BLaER1 treated with 17β-estradiol and CSF1 and Interleukin-3, amounts not matched to agents 10 nM and 100 nM (cell line): ENCODE measurements around the gene RAPGEF6.
"Not testable (repeated sequence)": the region's sequence is repeated elsewhere in the genome, so short reads cannot be mapped to it uniquely, and the experiment has no call there.

Experiments
- H3K27ac ChIP-seq, 11 experiments: shearing (Covaris generic); formaldehyde crosslinking; 2 replicates each; pipeline ENCODE4 v1.8.1; 2022
- H3K27me3 ChIP-seq, 11 experiments: shearing (Covaris generic); formaldehyde crosslinking; 2 replicates each; pipeline ENCODE4 v1.8.1; 2022
- H3K36me3 ChIP-seq, 11 experiments: shearing (Covaris generic); formaldehyde crosslinking; 2 replicates each; pipeline ENCODE4 v1.8.1; 2022
- H3K4me1 ChIP-seq, 10 experiments: shearing (Covaris generic); formaldehyde crosslinking; 2 replicates each; pipeline ENCODE4 v1.8.1; 2022
- H3K4me2 ChIP-seq, 11 experiments: shearing (Covaris generic); formaldehyde crosslinking; 2 replicates each; pipeline ENCODE4 v1.8.1; 2022
- H3K4me3 ChIP-seq, 10 experiments: shearing (Covaris generic); formaldehyde crosslinking; 2 replicates each; pipeline ENCODE4 v1.8.1; 2022
- H3K9ac ChIP-seq, 11 experiments: shearing (Covaris generic); formaldehyde crosslinking; 2 replicates each; pipeline ENCODE4 v1.8.1; 2022
- H3K9me3 ChIP-seq, 11 experiments: shearing (Covaris generic); formaldehyde crosslinking; replicated peaks in 1 of 11; 2 replicates each; pipeline ENCODE4 v1.8.1; 2022
- H4K20me1 ChIP-seq, 11 experiments: shearing (Covaris generic); formaldehyde crosslinking; 2 replicates each; pipeline ENCODE4 v1.8.1; 2022
- Cebpa-rat ChIP-seq, 11 experiments: shearing (Covaris generic); IDR thresholded peaks; 2 replicates each; pipeline ENCODE4 v1.8.1; 2022

Gene RAPGEF6

GRCh38 chr5:131406975-131407638 lies 227.9 kb downstream of the RAPGEF6 start:
- Histone ChIP-seq H3K4me3 (no peak overlapping the region), H3K9ac (no peak overlapping the region), H3K4me1 (no peaks in the 10 kb centered on the region), H3K36me3 (peaks cover 68 to 100% (median 85%) of the 10 kb centered on the region in 11 experiments), H3K27ac (no peak overlapping the region), H3K9me3 (peaks cover 12 to 35% (median 25%) of the 10 kb centered on the region in 11 experiments), H4K20me1 (no peaks in the 10 kb centered on the region), H3K27me3 (no peaks in the 10 kb centered on the region), H3K4me2 (no peak overlapping the region)
- no peak for TF ChIP-seq Cebpa-rat (IDR thresholded peaks at IDR 0.05)

GRCh38 chr5:131406076-131406475 lies 229.0 kb downstream of the RAPGEF6 start:
- Histone ChIP-seq H3K27ac (no peak overlapping the region), H3K4me1 (no peaks in the 10 kb centered on the region), H3K27me3 (no peaks in the 10 kb centered on the region), H4K20me1 (no peaks in the 10 kb centered on the region), H3K9me3 (peaks cover 23 to 41% (median 33%) of the 10 kb centered on the region in 11 experiments), H3K4me2 (no peak overlapping the region), H3K9ac (no peak overlapping the region), H3K36me3 (peaks cover 71 to 100% (median 89%) of the 10 kb centered on the region in 11 experiments), H3K4me3 (no peak overlapping the region)
- no peak for TF ChIP-seq Cebpa-rat (IDR thresholded peaks at IDR 0.05)

- no peak for TF ChIP-seq Cebpa-rat (IDR thresholded peaks at IDR 0.05)
- H3K4me3 ChIP-seq: no peak overlapping the region
- H4K20me1 ChIP-seq: no peaks in the 10 kb centered on the region
- H3K27me3 ChIP-seq: no peaks in the 10 kb centered on the region
- no peaks in the 10 kb centered on the region for H3K4me1 ChIP-seq
- H3K9me3 ChIP-seq: peaks cover 26 to 41% (median 34%) of the 10 kb centered on the region in 11 experiments
- H3K9ac ChIP-seq: no peak overlapping the region
- H3K4me2 ChIP-seq: no peak overlapping the region
- H3K36me3 ChIP-seq: peaks cover 71 to 100% (median 89%) of the 10 kb centered on the region in 11 experiments
- no peak overlapping the region for H3K27ac ChIP-seq
Measured at GRCh38 chr5:131405674-131406073, 229.4 kb downstream of the RAPGEF6 start.

- H3K27me3 ChIP-seq: no peaks in the 10 kb centered on the region
Measured at GRCh38 chr5:131400585-131400984, 234.4 kb downstream of the RAPGEF6 start.

GRCh38 chr5:131399007-131399406 lies 236.0 kb downstream of the RAPGEF6 start:
- not testable (repeated sequence) for H3K4me2 ChIP-seq, H3K27ac ChIP-seq, H3K4me1 ChIP-seq, H3K27me3 ChIP-seq, H4K20me1 ChIP-seq, H3K4me3 ChIP-seq, H3K9ac ChIP-seq
- Histone ChIP-seq H3K9me3 (peaks cover 28 to 38% (median 34%) of the 10 kb centered on the region in 11 experiments), H3K36me3 (peaks cover 91 to 100% (median 99%) of the 10 kb centered on the region in 11 experiments)

More at GRCh38 chr5:131400585-131400984, 234.4 kb downstream of the RAPGEF6 start:
- Histone ChIP-seq H4K20me1 (no peaks in the 10 kb centered on the region), H3K9ac (no peak overlapping the region), H3K4me3 (no peak overlapping the region), H3K36me3 (peaks cover 80 to 100% (median 91%) of the 10 kb centered on the region in 11 experiments), H3K9me3 (peaks cover 31 to 40% (median 35%) of the 10 kb centered on the region in 11 experiments), H3K27ac (no peak overlapping the region), H3K4me2 (no peak overlapping the region), H3K4me1 (peaks cover 0 to 8% (median 0%) of the 10 kb centered on the region in 10 experiments; a peak in 1 of 20 replicates)
- TF ChIP-seq Cebpa-rat (IDR thresholded peaks at IDR 0.05): no peak

- Histone ChIP-seq H3K9ac (no peak overlapping the region), H3K27me3 (no peaks in the 10 kb centered on the region), H3K4me3 (no peak overlapping the region), H3K9me3 (peaks cover 8 to 16% (median 15%) of the 10 kb centered on the region in 11 experiments), H3K36me3 (peaks cover 92 to 100% (median 99%) of the 10 kb centered on the region in 11 experiments), H3K4me1 (peaks cover 0 to 8% (median 0%) of the 10 kb centered on the region in 10 experiments; a peak in 1 of 20 replicates), H3K27ac (no peak overlapping the region), H3K4me2 (no peak overlapping the region), H4K20me1 (peaks cover 0 to 11% (median 0%) of the 10 kb centered on the region in 11 experiments; a peak in 2 of 22 replicates)
- TF ChIP-seq Cebpa-rat (IDR thresholded peaks at IDR 0.05): no peak
Measured at GRCh38 chr5:131396630-131397273, 238.3 kb downstream of the RAPGEF6 start.

- H4K20me1 ChIP-seq: peaks cover 0 to 12% (median 0%) of the 10 kb centered on the region in 11 experiments; a peak in 3 of 22 replicates
- no peak for TF ChIP-seq Cebpa-rat (IDR thresholded peaks at IDR 0.05)
- no peaks in the 10 kb centered on the region for H3K27me3 ChIP-seq
- peaks cover 92 to 100% (median 99%) of the 10 kb centered on the region in 11 experiments for H3K36me3 ChIP-seq
- no peak overlapping the region for H3K4me2 ChIP-seq
- H3K4me1 ChIP-seq: peaks cover 0 to 8% (median 0%) of the 10 kb centered on the region in 10 experiments; a peak in 1 of 20 replicates
- no peak overlapping the region for H3K4me3 ChIP-seq
- H3K9ac ChIP-seq: no peak overlapping the region
- peaks cover under 1 to 8% (median 7%) of the 10 kb centered on the region in 11 experiments; a peak in 21 of 22 replicates for H3K9me3 ChIP-seq
- no peak overlapping the region for H3K27ac ChIP-seq
Measured at GRCh38 chr5:131396015-131396414, 239.0 kb downstream of the RAPGEF6 start.

GRCh38 chr5:131394128-131394527 lies 240.9 kb downstream of the RAPGEF6 start:
- Histone ChIP-seq H3K4me1 (peaks cover 0 to 8% (median 0%) of the 10 kb centered on the region in 10 experiments; a peak in 1 of 20 replicates), H3K9ac (no peak overlapping the region), H3K4me2 (no peak overlapping the region), H3K27me3 (no peaks in the 10 kb centered on the region), H3K36me3 (peaks cover 90 to 100% (median 99%) of the 10 kb centered on the region in 11 experiments), H4K20me1 (peaks cover 0 to 12% (median 0%) of the 10 kb centered on the region in 11 experiments; a peak in 3 of 22 replicates), H3K9me3 (no peaks in the 10 kb centered on the region), H3K4me3 (no peak overlapping the region), H3K27ac (no peak overlapping the region)
- no peak for TF ChIP-seq Cebpa-rat (IDR thresholded peaks at IDR 0.05)

- Histone ChIP-seq H3K4me3 (no peak overlapping the region), H3K27ac (no peak overlapping the region), H3K4me2 (no peak overlapping the region), H4K20me1 (peaks cover 0 to 13% (median 0%) of the 10 kb centered on the region in 11 experiments; a peak in 3 of 22 replicates), H3K27me3 (no peaks in the 10 kb centered on the region), H3K4me1 (peaks cover 0 to 8% (median 0%) of the 10 kb centered on the region in 10 experiments; a peak in 1 of 20 replicates), H3K9me3 (no peaks in the 10 kb centered on the region), H3K36me3 (peaks cover 90 to 100% (median 98%) of the 10 kb centered on the region in 11 experiments), H3K9ac (no peak overlapping the region)
- no peak for TF ChIP-seq Cebpa-rat (IDR thresholded peaks at IDR 0.05)
Measured at GRCh38 chr5:131393498-131393968, 241.5 kb downstream of the RAPGEF6 start.
